ENCODE data around the gene GPR61.

Gene GPR61

GRCh38 chr1:109531380-109531779, 8.3 kb upstream of the GPR61 start:
- ChIA-PET POLR2A (interaction anchor here (0.6 to 1.5 kb wide), 2 partner anchors 40 to 49 kb away, joined by 4 to 6 read pairs; no protein-coding TSS in a partner anchor), CTCF (interaction anchor here (0.6 to 26.3 kb wide), 67 partner anchors 8 to 703 kb away, joined by 3 to 1898 read pairs (median 7); partner anchors contain the start of genes AHCYL1, AMIGO1, ATXN7L2 and CELSR2)
- no peak for TF ChIP-seq CTCF (IDR thresholded peaks at IDR 0.05; ENCODE audit: control extremely low read depth, extremely low read depth, low read depth, missing control alignments)
- DNase-seq (ENCODE audit: extremely low spot score), result no peak

GRCh38 chr1:109531826-109532364, 7.8 kb upstream of the GPR61 start:
- CTCF ChIA-PET, result interaction anchor here (0.6 to 26.3 kb wide), 81 partner anchors 9 to 704 kb away, joined by 3 to 1898 read pairs (median 6); partner anchors contain the start of genes AHCYL1, AMIGO1, ATXN7L2 and CELSR2
- POLR2A ChIA-PET, result interaction anchor here (0.6 to 1.5 kb wide), 4 partner anchors 38 to 49 kb away, joined by 3 to 6 read pairs (median 4); partner anchors contain the start of gene CYB561D1
- TF ChIP-seq CTCF (IDR thresholded peaks at IDR 0.05; ENCODE audit: control extremely low read depth, extremely low read depth, low read depth, missing control alignments), result no peak
- DNase-seq (ENCODE audit: extremely low spot score), result no peak

- TF ChIP-seq CTCF (IDR thresholded peaks at IDR 0.05; ENCODE audit: control extremely low read depth, extremely low read depth, low read depth, missing control alignments), result peak; percentile 94
- ChIA-PET POLR2A (interaction anchor here (0.7 to 1.5 kb wide), 3 partner anchors 38 to 47 kb away, joined by 3 to 6 read pairs (median 3); partner anchors contain the start of gene CYB561D1), CTCF (interaction anchor here (0.6 to 26.3 kb wide), 97 partner anchors 9 to 705 kb away, joined by 3 to 1898 read pairs (median 6); partner anchors contain the start of genes AHCYL1, AMIGO1, ATXN7L2 and CELSR2)
- peak; percentile 89 for DNase-seq (ENCODE audit: extremely low spot score)
Observed at GRCh38 chr1:109532365-109533136, 7.1 kb upstream of the GPR61 start.

- DNase-seq (ENCODE audit: extremely low spot score), result no peak
- POLR2A ChIA-PET, result interaction anchor here (0.7 kb wide), 1 partner anchor 41 kb away, joined by 5 read pairs; the partner anchor contains the start of gene CYB561D1
- CTCF ChIA-PET, result interaction anchor here (1.0 to 26.3 kb wide), 10 partner anchors 8 to 333 kb away, joined by 3 to 1898 read pairs (median 24); partner anchors contain the start of genes AMIGO1, ATXN7L2, CYB561D1 and GPR61
- TF ChIP-seq CTCF (IDR thresholded peaks at IDR 0.05; ENCODE audit: control extremely low read depth, extremely low read depth, low read depth, missing control alignments), result no peak
Observed at GRCh38 chr1:109534307-109534858, 5.3 kb upstream of the GPR61 start.

- ChIA-PET CTCF (interaction anchor here (1.0 to 26.3 kb wide), 9 partner anchors 7 to 449 kb away, joined by 3 to 1898 read pairs (median 4); partner anchors contain the start of genes AHCYL1, AMIGO1, ATXN7L2 and CYB561D1), POLR2A (no interaction called here)
- TF ChIP-seq CTCF (IDR thresholded peaks at IDR 0.05; ENCODE audit: control extremely low read depth, extremely low read depth, low read depth, missing control alignments), result no peak
- DNase-seq (ENCODE audit: extremely low spot score), result no peak
Observed at GRCh38 chr1:109535481-109535880, 4.2 kb upstream of the GPR61 start.

GRCh38 chr1:109535971-109536491, 3.6 kb upstream of the GPR61 start:
- POLR2A ChIA-PET, result no interaction called here
- DNase-seq (ENCODE audit: extremely low spot score), result no peak
- no peak for TF ChIP-seq CTCF (IDR thresholded peaks at IDR 0.05; ENCODE audit: control extremely low read depth, extremely low read depth, low read depth, missing control alignments)
- CTCF ChIA-PET, result interaction anchor here (1.1 to 26.3 kb wide), 7 partner anchors 6 to 449 kb away, joined by 3 to 1898 read pairs (median 7); partner anchors contain the start of genes AHCYL1, AMIGO1, ATXN7L2 and CYB561D1
